ENCODE measurements around the gene CDC123.
"Not testable (repeated sequence)": the region's sequence is repeated elsewhere in the genome, so short reads cannot be mapped to it uniquely, and the experiment has no call there.

CDC123 gene

DNA sequence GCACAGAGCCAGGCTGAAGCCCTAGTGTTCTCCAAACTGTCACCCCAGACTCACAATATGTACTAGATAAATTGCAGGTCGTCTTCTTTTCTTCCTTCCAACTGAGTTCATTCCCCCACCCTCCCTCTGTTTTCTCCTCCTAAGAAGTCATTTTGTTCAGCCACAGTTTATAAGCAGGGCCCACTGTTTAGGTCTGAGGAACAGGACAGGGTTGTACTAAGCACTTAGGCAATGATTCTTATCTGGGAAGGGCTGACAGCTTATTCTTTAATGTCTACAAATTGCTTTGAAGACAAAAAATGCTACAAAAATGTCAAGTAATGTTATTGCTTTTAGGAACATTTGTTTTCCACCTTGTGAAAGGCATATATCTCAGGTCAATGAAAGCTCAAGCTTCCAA lies 59.1 kb downstream of the CDC123 start:
- H3K36me3 ChIP-seq (replicated peaks): peaks cover 8% of the 10 kb centered on the region
- no peaks in the 10 kb centered on the region for H3K9me3 ChIP-seq
- no peak overlapping the region for H3K4me3 ChIP-seq
- H3K27me3 ChIP-seq (ENCODE audit: low read depth): no peaks in the 10 kb centered on the region
- peaks cover 2% of the 10 kb centered on the region for H3K4me1 ChIP-seq
- in situ Hi-C loops (cut with MboI; ENCODE audit: low sequenced_read_pairs): loop anchor here (25.0 kb wide), 1 partner anchor 807 kb away; no protein-coding TSS in a partner anchor
- DNase-seq (ENCODE audit: low spot score in 2 of 2): no peak

DNA sequence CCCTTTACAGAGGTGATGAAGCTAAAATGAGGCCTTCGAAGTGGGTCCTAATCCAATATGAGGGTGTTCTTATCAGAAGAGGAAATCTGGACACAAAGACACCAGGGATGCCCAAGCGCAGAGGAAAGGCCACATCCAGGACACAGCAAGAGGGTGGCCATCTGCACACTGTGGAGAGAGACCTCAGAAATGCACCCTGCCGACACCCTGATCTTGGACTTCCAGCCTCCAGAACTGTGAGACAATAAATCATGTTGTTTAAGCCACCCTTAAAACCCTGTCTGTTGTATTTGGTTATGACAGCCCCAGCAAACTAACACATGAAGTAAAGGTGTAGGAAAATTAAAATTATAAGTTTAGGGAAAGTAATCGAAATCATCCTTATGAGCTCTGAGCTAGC lies 64.0 kb downstream of the CDC123 start:
- in situ Hi-C loops (cut with MboI; ENCODE audit: low sequenced_read_pairs): loop anchor here (5.0 to 25.0 kb wide), 2 partner anchors 452 to 802 kb away; no protein-coding TSS in a partner anchor
- H3K4me3 ChIP-seq: no peak overlapping the region
- no peaks in the 10 kb centered on the region for H3K9me3 ChIP-seq
- no peak for DNase-seq (ENCODE audit: low spot score in 2 of 2)
- peaks cover 5% of the 10 kb centered on the region for H3K4me1 ChIP-seq
- no peaks in the 10 kb centered on the region for H3K36me3 ChIP-seq (replicated peaks)
- no peaks in the 10 kb centered on the region for H3K27me3 ChIP-seq (ENCODE audit: low read depth)

DNA sequence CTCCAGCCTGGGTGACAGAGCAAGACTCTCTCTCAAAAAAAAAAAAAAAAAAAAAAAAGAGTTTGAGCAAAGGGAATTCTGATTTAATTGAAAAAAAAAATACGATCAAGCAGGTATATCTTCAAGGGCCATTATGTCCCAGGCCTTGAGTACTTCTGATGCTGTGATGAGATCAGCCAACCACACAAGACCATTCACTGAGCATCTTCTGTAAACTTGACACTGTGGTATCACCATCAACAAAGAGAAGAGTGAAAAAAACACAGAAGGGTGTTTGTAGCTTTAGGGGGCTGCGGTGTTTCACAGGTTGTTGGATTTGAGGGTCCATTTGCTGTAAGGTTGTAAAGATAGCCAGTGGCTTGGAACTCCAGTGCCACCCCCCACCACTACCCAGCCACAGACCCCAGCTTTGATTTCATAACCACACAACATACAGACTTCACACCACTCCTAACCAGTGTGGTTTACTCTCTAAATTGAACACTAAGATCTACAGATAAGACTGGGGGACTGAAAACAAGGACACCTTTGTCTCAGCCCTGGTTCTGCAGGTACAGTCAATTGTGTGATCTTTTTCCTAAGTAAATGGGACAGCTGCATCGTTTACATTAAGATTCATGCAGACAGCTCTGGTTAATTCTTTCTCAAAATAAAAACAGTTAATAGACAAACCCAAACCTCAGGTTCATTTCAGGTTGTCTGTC lies 66.4 kb downstream of the CDC123 start:
- no peak overlapping the region for H3K4me3 ChIP-seq
- H3K4me1 ChIP-seq: peaks cover 3% of the 10 kb centered on the region
- no peak for DNase-seq (ENCODE audit: low spot score in 2 of 2)
- H3K27me3 ChIP-seq (ENCODE audit: low read depth): no peaks in the 10 kb centered on the region
- H3K36me3 ChIP-seq (replicated peaks): no peaks in the 10 kb centered on the region
- in situ Hi-C loops (cut with MboI; ENCODE audit: low sequenced_read_pairs): loop anchor here (5.0 to 25.0 kb wide), 2 partner anchors 450 to 800 kb away; no protein-coding TSS in a partner anchor
- no peaks in the 10 kb centered on the region for H3K9me3 ChIP-seq

DNA sequence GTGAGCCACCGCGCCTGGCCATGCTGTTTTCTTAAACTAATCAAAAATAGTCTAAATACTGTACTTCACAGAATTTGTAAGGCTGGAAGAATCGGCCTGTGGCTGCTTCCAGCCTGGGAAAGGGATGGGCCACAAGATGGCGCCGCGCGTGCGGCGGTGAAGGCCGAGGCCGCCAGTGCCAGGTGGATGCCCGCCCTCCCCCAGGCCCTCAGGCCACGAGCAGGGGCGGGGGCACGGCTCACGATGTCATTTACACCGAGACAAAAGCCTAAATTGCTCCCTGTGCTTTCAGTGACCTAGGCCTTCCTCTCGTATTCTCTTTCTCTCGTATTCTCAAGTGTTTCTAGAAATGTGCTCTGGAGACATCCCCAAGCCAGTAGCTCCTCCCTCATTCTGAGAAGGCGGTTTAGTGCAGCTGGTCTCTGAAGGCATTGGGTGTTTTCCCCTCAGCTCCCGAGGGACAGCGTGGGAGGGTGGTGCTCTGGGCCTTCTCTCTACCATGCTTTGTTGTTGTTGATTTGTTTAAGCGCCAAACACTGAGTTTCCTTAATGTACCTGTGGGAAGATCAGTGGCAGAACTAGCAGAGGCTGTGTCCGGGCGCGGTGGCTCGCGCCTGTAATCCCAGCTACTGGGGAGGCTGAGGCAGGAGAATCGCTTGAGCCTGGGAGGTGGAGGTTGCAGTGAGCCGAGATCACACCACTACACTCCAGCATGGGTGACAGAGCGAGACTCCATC lies 68.4 kb downstream of the CDC123 start:
- no peaks in the 10 kb centered on the region for H3K9me3 ChIP-seq
- in situ Hi-C loops (cut with MboI; ENCODE audit: low sequenced_read_pairs): loop anchor here (5.0 to 25.0 kb wide), 2 partner anchors 448 to 798 kb away; no protein-coding TSS in a partner anchor
- H3K4me1 ChIP-seq: peaks cover 3% of the 10 kb centered on the region
- H3K36me3 ChIP-seq (replicated peaks): no peaks in the 10 kb centered on the region
- peak; percentile 91 to 92 for DNase-seq (ENCODE audit: low spot score in 2 of 2)
- no peaks in the 10 kb centered on the region for H3K27me3 ChIP-seq (ENCODE audit: low read depth)
- H3K4me3 ChIP-seq: peak overlapping the region; percentile 4; the same call in 1 of the 2 replicates

DNA sequence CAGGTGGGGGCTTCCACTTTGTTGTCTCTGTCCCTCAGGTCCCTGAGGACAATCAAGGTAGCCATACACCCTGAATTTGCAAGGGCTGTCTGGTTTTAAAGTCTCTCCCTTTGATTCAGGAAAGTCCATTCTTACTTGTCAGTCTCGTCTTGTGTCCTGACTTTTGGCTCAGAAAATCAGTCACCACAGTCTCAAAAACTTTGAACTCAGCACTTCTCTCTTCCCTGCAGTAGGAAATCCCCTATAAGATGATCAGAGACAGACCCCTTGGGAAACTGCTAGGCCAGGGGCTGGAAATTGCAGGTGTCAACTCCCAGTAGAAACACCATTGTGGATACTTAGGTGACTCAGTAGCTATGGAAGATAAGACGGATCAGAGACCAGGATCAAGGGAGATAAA lies 73.1 kb downstream of the CDC123 start:
- no peaks in the 10 kb centered on the region for H3K36me3 ChIP-seq (replicated peaks)
- H3K4me1 ChIP-seq: peaks cover 3% of the 10 kb centered on the region
- in situ Hi-C loops (cut with MboI; ENCODE audit: low sequenced_read_pairs): loop anchor here (25.0 kb wide), 1 partner anchor 793 kb away; no protein-coding TSS in a partner anchor
- H3K27me3 ChIP-seq (ENCODE audit: low read depth): no peaks in the 10 kb centered on the region
- DNase-seq (ENCODE audit: low spot score in 2 of 2): no peak
- no peak overlapping the region for H3K4me3 ChIP-seq
- no peaks in the 10 kb centered on the region for H3K9me3 ChIP-seq

DNA sequence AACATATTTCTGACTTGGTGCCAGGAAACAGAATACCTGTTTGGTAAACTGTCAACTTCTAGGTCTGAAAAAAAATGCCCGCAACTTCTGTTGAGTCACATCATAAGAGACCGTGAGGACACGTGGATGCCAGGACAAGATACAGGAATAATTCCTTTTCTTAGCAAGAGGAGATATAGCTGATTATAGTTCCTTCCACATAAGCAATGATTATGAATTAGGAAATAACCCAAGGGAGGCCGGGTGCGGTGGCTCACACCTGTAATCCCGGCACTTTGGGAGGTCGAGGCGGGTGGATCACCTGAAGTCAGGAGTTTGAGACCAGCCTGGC lies 75.2 kb downstream of the CDC123 start:
- no peak overlapping the region for H3K4me3 ChIP-seq
- no peaks in the 10 kb centered on the region for H3K27me3 ChIP-seq (ENCODE audit: low read depth)
- no peaks in the 10 kb centered on the region for H3K36me3 ChIP-seq (replicated peaks)
- in situ Hi-C loops (cut with MboI; ENCODE audit: low sequenced_read_pairs): loop anchor here (25.0 kb wide), 1 partner anchor 791 kb away; no protein-coding TSS in a partner anchor
- no peaks in the 10 kb centered on the region for H3K9me3 ChIP-seq
- DNase-seq (ENCODE audit: low spot score in 2 of 2): no peak
- no peaks in the 10 kb centered on the region for H3K4me1 ChIP-seq

DNA sequence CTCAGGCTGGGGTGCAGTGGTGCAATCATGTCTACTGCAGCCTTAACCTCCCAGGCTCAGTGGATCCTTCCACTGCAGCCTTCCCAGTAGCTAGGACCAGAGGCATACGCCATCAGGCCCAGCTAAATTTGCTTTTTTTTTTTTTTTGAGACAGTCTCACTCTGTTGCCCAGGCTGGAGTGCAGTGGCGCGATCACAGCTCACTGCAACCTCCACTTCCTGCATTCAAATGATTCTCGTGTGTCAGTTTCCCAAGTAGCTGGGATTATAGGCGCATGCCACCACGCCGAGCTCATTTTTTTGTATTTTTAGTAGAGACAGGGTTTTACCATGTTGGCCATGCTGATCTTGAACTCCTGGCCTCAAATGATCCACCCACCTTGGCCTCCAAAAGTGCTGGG lies 81.9 kb downstream of the CDC123 start:
- H3K4me1 ChIP-seq; H3K4me3 ChIP-seq; DNase-seq (ENCODE audit: low spot score in 2 of 2); H3K27me3 ChIP-seq (ENCODE audit: low read depth); H3K9me3 ChIP-seq; H3K36me3 ChIP-seq (replicated peaks); in situ Hi-C loops (cut with MboI; ENCODE audit: low sequenced_read_pairs): not testable (repeated sequence)

DNA sequence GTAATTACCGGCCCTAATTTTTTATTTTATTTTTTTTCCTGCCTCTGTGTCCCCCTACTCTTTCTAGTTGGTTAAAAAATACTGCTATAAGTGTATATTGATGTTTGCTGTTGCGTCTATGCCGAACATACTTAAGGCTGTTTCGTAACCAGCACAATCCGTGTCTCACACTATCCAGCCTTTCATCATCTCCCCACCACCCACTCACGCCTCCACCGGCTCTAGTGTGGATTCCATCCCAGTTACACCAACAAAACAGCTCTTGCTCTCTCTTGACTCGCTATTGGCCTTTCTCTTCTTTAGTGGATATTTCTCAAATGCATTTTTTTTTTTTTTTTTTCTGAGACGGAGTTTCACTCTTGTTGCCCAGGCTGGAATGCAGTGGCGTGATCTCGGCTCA lies 83.3 kb downstream of the CDC123 start:
- Histone ChIP-seq H3K36me3 (replicated peaks) (no peaks in the 10 kb centered on the region), H3K9me3 (no peaks in the 10 kb centered on the region), H3K27me3 (ENCODE audit: low read depth) (no peaks in the 10 kb centered on the region), H3K4me1 (no peaks in the 10 kb centered on the region), H3K4me3 (no peak overlapping the region)
- in situ Hi-C loops (cut with MboI; ENCODE audit: low sequenced_read_pairs): no loop called here
- DNase-seq (ENCODE audit: low spot score in 2 of 2): no peak

DNA sequence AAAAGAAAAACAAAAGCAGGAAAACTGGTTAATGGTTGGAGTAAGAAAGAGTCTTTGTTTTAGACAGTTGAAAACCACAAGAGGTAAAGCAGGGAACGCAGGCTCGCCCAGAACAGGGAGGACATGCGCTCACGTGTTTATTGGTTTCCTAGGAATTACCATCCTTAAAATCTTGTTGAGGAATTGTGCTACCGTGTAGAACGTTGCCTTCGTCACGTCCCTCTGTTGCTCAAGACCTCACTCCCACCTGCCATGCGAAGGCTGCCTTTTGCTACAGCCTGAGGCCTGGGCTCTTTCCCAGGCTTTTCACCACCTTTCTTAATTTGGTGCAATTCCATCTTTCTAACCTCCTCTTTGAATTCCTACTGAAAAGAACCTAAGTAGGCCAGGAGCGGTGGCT lies 91.8 kb downstream of the CDC123 start:
- in situ Hi-C loops (cut with MboI; ENCODE audit: low sequenced_read_pairs): no loop called here
- H3K9me3 ChIP-seq: no peaks in the 10 kb centered on the region

DNA sequence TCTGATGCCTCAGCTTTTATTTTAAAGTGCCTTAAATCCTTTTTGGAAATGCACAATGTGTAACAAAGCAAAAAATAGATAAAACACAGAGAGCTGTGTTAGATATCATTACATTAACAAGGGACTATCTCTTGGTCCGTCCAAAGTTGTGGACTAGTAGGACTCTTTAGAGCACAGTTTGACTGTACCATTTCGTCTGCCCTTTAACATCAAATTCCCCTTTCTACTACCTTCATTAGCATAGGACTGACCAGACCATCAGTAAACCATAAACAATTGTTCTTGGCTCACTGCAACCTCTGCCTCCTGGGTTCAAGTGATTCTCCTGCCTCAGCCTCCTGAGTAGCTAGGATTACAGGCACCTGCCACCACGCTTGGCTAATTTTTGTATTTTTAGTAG lies 101.8 kb downstream of the CDC123 start:
- H3K27me3 ChIP-seq (ENCODE audit: low read depth); H3K9me3 ChIP-seq; H3K4me1 ChIP-seq; H3K4me3 ChIP-seq; H3K36me3 ChIP-seq (replicated peaks); DNase-seq (ENCODE audit: low spot score in 2 of 2); in situ Hi-C loops (cut with MboI; ENCODE audit: low sequenced_read_pairs): not testable (repeated sequence)

More for the DNA sequence above, 91.8 kb downstream of the CDC123 start:
- no peak for DNase-seq (ENCODE audit: low spot score in 2 of 2)
- no peaks in the 10 kb centered on the region for H3K27me3 ChIP-seq (ENCODE audit: low read depth)
- H3K4me1 ChIP-seq: no peaks in the 10 kb centered on the region
- no peak overlapping the region for H3K4me3 ChIP-seq
- no peaks in the 10 kb centered on the region for H3K36me3 ChIP-seq (replicated peaks)

DNA sequence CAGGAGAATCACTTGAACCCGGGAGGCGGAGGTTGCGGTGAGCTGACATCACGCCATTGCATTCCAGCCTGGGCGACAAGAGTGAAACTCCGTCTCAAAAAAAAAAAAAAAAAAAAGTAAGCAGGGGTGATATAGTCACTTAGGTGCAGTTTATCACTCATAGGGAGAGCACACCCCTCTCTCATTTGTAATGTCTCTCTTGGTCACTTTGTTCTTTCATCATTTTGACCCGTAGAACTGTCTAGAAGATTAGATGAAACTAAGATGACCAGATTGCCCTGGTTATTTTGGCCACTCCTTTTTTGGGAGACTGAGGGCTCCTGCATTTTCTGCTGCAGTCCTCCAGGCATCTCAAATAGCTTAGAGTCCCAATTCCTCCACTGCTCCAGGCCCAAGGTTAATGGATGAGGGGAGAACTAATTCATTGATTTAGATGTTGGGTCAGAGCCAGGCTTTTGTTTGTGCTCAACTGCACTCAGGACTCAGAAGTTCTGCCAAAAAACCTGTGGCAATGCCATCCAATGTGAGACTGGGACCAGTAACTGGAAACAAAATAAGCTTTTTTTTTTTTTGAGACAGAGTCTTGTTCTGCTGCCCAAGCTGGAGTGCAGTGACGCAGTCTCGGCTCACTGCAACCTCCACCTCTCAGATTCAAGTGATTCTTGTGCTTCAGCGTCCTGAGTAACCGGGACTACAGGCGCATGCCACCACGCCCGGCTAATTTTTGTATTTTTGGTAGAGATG lies 103.4 kb downstream of the CDC123 start:
- in situ Hi-C loops (cut with MboI; ENCODE audit: low sequenced_read_pairs): no loop called here
- DNase-seq (ENCODE audit: low spot score in 2 of 2): no peak
- H3K4me3 ChIP-seq: no peak overlapping the region
- H3K27me3 ChIP-seq (ENCODE audit: low read depth): no peaks in the 10 kb centered on the region
- no peaks in the 10 kb centered on the region for H3K4me1 ChIP-seq
- no peaks in the 10 kb centered on the region for H3K36me3 ChIP-seq (replicated peaks)
- no peaks in the 10 kb centered on the region for H3K9me3 ChIP-seq
